ENCODE data around the gene VWA2.

The VWA2 gene

DNA sequence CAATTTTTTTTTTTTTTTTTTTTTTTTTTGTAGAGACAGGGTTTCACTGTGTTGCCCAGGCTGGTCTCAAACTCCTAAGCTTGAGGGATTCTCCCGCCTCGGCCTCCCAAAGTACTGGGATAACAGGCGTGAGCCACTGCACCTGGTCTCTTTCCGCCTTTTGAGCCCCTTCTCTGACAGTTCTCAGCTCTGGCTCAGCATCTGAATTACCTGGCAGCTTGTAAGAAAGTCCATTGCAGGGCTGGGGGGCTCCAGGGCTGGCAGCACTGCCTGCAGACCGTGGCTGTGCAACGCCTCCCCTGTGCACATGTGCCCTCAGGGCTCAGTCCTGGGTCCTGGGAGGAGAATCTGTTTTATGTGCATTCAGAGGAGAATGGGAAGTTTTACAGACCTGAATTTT, 37.6 kb downstream of the VWA2 start:
- DNase-seq: no peak

DNA sequence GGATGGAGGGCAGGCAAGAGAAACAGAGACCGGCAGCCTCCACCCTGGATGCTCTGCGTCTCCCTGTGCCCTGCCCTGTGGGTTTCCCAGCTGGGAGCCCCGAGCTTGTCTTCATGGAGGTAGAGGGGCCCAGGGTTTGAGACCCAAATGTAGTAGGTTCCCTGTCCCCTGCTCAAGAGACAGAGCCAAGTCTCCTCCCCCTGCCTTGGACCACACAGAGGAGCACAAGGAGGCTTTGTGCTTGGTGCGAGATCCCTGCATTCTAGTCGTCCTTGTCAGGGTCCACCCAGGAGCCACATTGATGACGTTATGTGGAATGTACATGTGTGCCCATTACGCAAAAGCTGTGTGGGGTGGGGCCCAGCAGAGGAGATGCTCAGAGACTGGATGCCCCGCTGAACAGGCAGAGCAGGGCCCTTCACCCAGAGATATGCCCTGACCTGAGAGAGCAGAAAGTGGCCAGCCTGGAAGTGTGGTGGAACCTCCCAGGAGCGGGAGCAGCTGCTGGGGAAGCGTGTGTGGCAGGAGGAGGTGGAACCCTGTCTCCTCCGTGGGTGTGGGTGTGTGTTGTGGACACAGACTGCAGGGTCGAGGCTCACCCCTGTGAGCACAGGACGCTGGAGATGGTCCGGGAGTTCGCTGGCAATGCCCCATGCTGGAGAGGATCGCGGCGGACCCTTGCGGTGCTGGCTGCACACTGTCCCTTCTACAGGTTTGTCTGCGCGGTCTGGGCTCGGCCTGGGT, 39.3 kb downstream of the VWA2 start:
- DNase-seq: no peak

DNA sequence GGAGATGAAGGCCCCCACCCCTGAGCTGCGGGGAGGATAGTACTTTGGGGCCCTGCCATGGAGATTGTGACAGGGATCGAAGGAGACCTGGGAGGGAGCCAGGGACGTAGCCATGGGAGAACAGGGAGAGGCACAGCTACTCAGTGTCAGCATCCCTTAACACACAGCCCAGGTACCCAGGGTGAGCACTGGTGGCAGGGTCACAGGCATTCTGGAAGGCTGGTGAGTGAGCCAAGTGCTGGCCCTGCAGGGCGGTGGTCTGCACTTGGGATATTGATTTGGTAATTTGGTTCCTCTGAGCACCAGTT, 39.8 kb downstream of the VWA2 start:
- no peak for DNase-seq

DNA sequence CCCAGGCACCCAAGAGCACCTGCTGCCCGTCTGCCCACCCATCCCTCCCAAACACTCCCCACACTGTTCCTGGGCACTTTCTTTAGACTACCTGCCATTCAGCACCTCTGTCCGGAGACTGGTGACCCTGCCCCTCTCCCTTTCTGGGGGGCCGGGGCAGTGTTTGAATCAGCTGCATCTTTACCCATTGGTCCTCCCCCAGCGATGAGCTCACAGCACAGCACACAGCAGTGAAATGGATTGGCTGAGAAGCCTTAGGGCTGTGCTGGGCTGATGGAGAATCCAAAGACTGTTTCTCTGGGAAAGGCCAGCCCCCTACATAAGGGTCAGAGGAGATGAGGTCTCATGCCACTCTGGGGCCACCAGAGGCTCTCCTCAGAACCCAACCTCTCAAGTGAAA, 40.2 kb downstream of the VWA2 start:
- DNase-seq: no peak

DNA sequence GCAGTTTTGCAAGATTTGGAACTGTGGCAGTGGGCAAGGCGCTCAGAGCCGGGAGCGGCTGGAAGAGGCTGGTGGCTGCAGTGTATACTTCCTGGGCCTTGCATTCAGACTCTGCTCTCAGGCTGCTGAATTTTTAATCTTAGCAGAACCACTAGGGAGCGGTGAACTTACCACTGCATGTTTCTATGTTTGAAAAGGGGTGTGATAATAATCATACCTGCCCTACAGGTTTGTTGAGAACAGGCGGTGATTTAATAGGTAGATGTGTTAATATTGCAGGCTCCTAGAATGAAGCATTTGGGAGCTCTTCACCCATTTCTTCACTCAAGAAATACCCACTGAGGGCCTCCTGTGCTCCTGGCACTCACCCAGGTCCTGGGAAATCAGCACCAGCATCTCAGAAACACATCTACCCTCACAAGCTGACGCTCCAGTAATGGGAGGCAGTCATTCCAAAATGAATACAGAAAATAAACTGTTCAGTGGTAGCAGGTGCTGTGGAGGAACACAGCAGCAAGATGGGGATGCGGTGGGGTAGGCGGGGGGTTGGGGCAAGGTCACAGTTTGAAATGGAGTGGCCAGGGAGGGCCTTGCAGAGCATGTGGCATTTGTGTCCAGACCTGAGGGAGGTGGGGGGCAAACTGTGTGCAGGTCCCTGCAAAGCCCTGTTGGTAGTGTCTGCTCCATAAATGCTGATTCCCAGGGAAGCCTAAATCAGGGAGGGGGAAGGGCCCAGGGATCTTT, 41.0 kb downstream of the VWA2 start:
- DNase-seq: no peak

DNA sequence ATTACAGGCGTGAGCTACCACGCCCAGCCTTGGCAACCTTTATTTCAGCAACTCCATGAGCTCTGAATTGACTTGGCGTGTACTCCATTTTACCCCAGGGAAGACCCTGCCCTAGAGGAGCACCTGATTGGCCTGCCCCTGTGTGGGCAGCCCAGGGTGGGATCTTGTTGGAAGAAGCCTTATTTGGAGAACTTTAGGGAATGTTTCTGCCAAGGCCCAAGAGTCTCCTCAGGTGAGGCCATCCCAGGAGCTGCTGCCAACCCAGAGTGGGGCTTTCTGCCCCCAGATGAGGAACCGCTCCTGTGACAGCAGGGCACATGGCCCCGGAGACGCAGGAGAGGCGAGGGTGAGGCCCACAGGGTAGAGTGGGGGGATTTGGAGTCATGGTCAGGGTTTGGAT, 42.0 kb downstream of the VWA2 start:
- no peak for DNase-seq

DNA sequence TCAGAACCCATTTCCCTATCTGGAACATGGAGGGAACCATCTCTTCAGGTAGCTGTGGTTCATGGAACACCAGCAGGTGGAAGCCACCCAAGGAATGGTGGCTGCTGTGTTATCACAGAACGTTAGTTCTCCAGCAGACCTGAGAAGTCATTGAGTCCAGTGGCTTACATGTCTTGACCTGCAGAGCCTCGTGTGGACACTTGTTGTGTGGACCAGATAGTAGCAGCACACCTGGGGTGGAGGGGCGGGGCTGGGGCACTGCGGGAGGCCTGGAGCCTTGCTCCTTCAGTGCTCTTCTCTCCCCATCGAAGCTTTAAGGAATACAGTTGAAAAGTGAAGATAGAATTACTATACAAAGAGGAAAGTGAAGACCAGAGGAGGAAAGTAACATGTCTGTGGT, 42.4 kb downstream of the VWA2 start:
- no peak for DNase-seq

DNA sequence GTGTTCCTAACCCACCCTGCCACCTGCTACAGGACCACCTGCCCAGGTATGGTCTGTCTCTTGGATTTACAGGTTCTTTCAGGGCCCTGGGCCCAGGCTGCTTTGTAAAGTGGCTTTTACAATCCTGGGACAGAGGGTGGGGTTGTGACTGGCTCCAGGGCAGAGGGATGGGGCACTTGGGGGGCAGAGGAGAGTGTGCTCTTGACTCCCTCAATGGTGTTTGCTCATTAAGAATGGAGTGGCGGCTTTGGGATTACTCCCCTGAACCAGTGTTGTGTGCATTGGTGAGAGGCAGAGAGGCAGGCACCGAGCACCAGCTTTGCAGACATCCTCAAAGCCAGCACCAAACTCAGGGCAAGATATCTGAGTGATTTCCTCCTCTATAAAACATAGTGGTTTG, 43.5 kb downstream of the VWA2 start:
- no peak for DNase-seq

DNA sequence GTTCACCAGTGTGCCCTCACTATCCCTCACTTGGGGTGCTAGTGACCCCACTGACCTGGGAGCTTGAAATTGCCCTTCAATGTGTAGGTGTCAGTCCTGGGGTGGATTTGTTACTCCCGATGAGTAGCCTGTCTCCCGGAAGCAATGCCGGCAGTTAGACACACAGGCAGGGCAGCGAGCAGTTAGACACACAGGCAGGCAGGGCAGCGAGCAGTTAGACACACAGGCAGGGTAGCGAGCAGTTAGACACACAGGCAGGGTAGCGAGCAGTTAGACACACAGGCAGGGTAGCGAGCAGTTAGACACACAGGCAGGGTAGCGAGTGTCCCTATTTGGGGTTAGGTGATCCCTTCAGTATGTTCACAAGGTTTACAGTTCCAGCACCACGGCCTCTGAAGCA, 44.0 kb downstream of the VWA2 start:
- no peak for DNase-seq

DNA sequence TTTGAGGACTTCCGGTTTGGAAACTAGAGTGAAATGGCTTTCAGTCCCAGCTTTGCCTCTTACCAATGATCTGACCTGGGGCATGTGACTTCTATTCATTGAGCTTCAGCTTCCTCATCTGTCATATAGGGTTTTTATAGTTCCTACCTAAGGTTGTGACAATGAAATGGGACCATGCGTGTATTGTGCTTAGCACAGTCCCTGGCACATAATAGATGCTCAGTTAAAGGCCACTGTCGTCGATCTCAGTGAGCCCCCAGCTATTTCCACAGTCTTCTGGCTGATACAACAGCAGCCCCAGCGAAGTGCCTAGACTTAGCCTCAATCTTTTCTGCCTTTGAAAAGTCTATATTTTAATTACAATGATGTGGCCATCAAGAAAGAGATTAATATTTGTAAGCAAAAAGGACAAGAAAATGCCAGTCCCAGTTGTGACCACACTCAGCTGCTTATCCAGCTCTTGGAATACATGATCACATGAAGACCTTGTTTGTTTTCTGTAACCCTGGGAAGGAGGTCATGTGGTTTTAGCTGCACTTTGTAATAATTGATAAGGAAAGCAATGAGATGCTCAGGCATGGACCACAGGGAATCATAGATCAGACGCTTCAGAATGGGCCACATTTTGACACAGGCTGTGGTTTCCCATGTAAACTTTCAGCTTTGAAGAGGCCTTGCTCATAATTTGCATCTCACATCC, 44.6 kb downstream of the VWA2 start:
- DNase-seq: no peak

DNA sequence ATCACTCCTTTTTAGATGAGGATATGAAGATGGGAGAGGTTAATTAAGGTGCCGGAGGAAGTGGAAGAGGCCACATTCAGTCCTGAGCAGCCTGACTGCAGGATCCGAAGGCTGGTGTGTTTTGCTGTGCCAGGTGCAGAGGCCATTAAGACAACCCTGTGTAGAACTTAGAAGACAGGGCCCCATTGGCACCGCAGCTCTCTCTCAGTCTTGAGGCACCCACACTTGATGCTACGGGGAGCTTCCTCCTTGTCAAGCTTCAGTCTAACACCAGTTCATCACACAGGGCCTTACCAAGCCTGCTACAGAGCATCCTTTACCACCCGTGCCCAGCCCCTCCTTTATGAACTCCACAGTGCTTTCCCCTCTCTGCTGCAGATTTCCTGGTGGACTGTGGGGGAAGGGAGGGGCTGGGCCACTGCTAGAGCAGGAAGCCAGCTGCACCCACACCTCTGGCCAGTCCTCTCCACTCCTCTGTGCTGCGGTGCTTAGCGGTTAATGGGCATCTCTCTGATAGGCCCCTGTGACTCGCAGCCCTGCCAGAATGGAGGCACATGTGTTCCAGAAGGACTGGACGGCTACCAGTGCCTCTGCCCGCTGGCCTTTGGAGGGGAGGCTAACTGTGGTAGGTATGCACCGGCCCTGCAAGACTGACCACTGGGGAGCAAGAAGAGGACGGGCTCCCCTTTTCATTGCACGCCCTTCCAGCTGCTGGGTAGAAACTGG, 45.5 kb downstream of the VWA2 start:
- no peak for DNase-seq

DNA sequence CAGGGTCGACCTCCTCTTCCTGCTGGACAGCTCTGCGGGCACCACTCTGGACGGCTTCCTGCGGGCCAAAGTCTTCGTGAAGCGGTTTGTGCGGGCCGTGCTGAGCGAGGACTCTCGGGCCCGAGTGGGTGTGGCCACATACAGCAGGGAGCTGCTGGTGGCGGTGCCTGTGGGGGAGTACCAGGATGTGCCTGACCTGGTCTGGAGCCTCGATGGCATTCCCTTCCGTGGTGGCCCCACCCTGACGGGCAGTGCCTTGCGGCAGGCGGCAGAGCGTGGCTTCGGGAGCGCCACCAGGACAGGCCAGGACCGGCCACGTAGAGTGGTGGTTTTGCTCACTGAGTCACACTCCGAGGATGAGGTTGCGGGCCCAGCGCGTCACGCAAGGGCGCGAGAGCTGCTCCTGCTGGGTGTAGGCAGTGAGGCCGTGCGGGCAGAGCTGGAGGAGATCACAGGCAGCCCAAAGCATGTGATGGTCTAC, 46.9 kb downstream of the VWA2 start:
- no peak for DNase-seq

DNA sequence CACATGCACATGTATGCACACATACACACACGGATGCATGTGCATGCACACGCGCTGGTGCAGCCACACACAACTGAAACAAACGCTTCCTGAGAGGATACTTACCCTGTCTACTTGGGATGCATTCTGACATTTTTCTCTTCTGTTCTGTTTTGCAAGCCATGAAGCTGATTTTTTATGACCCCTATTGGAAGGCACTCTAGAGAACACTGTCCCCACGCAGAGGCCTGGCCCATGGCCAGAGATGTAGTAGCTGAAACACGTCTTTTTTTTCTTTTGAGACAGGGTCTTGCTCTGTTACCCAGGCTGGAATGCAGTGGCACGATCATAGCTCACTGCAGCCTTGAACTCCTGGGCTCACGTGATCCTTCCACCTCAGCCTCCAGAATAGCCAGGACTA, 47.9 kb downstream of the VWA2 start:
- DNase-seq: no peak

DNA sequence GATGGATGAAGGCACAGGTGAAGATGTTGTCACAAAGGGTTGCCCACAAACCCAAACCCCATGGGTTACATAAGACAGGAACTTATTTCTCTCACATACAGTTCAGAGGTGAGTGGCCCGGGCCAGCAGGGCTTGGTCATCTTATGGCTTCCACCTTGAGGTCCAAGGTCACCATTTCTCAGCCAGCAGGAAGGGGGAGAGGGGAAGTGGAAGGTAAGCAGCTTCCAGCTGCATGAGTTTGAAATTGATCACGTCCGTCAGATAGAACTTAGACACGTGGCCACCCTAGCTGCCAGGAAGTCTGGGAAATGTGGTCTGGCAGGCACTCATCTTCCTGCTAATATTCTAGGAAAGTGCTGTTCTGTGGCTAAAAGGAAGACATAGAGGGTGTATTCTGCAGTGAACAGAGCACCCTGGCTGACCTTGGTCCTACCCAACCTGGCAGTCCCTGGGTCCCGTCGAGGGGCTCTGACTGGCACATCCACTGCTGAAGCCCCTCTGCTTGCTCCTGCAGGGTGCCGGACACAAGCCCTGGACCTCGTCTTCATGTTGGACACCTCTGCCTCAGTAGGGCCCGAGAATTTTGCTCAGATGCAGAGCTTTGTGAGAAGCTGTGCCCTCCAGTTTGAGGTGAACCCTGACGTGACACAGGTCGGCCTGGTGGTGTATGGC, 49.5 kb downstream of the VWA2 start:
- no peak for DNase-seq

DNA sequence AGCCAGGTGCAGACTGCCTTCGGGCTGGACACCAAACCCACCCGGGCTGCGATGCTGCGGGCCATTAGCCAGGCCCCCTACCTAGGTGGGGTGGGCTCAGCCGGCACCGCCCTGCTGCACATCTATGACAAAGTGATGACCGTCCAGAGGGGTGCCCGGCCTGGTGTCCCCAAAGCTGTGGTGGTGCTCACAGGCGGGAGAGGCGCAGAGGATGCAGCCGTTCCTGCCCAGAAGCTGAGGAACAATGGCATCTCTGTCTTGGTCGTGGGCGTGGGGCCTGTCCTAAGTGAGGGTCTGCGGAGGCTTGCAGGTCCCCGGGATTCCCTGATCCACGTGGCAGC, 50.0 kb downstream of the VWA2 start:
- no peak for DNase-seq

DNA sequence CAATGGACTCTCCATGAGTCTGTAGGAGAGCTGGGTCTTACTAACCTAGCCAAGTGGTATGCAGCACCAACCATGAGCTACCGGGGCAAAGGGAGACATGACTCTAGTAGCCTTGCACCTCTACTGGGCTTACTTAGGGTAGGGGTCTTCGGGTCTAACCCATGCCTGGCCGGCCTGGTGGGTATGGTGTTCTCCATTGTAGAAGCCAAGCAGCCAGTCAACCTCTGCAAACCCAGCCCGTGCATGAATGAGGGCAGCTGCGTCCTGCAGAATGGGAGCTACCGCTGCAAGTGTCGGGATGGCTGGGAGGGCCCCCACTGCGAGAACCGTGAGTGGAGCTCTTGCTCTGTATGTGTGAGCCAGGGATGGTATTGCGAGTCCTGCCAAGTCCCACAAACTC, 51.0 kb downstream of the VWA2 start:
- no peak for DNase-seq

DNA sequence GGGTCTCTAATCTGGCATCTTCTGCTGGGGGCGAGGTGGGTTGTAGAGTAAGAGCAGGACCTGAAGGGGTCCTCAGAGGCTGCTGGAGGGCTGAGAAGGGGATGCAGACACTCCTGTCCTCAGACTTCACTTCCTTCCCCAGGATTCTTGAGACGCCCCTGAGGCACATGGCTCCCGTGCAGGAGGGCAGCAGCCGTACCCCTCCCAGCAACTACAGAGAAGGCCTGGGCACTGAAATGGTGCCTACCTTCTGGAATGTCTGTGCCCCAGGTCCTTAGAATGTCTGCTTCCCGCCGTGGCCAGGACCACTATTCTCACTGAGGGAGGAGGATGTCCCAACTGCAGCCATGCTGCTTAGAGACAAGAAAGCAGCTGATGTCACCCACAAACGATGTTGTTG, 52.0 kb downstream of the VWA2 start:
- DNase-seq: no peak

DNA sequence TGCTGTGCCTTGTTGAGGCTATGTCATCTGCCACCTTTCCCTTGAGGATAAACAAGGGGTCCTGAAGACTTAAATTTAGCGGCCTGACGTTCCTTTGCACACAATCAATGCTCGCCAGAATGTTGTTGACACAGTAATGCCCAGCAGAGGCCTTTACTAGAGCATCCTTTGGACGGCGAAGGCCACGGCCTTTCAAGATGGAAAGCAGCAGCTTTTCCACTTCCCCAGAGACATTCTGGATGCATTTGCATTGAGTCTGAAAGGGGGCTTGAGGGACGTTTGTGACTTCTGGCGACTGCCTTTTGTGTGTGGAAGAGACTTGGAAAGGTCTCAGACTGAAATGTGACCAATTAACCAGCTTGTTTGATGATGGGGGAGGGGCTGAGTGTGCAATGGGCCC, 52.5 kb downstream of the VWA2 start:
- no peak for DNase-seq

DNA sequence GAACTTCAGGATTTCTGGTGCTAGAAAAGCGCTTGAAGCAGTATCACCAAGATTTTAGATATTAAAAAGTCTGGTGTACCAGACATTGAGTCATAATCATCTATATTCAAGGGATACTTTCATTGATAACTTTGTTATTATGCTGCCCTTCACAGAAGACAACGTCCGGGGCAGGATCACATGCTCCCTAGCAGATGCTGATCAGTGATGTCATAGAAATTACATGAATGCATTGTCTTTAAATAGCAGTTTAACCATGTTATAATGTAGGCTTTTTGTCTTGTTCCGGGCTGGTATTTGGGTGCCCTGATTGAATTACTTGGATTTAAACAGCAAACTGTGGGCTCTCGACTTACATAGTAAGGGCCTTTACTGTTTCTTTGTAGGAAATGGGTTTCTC, 54.0 kb downstream of the VWA2 start:
- DNase-seq: no peak

DNA sequence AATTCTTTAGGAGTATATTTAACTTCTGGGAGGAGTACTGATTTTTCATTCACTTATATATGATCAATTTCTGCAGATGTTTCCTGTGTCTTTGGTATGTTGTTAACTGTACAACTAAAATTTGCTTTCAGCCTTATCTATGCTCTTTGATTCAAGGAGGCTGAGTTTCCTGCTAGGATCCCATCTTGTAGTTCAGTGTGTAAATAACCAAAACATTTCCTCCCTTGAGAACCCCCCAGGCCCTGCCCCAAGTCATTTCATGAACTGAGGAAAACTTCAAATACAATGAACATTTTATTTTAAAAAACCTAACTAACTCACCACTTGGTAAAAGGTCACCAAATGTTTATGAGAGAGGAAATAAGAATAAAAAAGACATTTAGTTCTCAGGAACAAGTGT, 55.5 kb downstream of the VWA2 start:
- no peak for DNase-seq

DNA sequence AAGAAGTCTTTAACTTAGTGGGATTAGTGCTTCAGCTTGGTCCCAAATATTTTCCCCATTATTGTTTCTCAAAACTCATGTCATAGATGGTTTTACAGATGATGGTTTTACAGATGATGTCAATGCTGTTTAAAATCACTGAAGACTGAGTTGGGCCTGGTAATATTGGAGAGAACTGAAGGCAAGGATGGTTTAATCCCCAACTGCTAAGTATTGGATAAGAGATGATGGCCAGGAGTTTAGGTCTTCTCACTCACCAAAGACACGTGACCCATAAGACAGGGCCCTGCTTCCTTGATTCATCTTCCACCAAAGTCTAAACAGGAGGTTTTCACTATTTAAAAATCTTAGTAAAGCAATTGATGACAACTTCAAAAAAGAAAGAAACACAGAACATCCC, 56.3 kb downstream of the VWA2 start:
- no peak for DNase-seq

DNA sequence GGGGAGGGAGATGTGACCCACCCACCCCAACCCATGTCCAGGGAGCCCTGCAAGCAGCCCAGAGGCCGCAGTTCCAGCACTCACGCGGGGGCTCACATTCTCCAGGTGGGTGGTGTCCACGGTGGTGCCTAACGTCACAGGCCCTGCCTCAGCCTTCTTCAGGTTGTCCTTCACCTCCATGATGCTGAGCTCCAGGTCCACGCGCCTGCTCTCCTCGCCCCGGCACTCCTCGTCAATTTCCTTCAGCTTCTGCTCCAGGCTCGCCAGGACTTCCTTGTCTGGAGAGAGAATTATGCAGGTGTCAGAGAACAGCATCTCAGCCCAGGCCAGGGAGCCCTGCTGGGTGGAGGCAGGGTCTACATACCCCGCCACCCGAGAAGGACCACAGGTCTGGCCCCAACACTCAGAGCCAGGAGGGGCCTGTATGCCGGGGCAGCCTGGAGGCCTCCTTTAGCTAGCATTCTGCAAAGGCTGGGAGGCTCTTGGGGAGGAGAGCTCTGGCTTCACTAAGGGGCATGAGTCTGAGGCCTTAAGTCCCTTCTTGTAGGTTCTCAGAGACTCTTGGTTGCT, 58.2 kb downstream of the VWA2 start:
- no peak for DNase-seq
